HepG2 (cell line): ENCODE results near the gene HTRA3.

Experiments used
- MLX ChIP-seq: IDR thresholded peaks from 2 replicates; pipeline ENCODE4 v1.6.1; 2016
- RFXANK ChIP-seq: IDR thresholded peaks from 2 replicates; pipeline ENCODE4 v1.6.1; 2016
- TCF7 ChIP-seq: sonication (generic); IDR thresholded peaks from 2 replicates; pipeline ENCODE4 v1.6.1; 2016; ENCODE audit warnings: antibody characterized with exemption, low read depth
- TF ChIP-seq, protein P1 (sequence below): sonication (generic); formaldehyde crosslinking; IDR thresholded peaks from 2 replicates; pipeline ENCODE4 v1.8.0; 2022; ENCODE audit warnings: mild to moderate bottlenecking, missing genetic modification reagents, moderate library complexity

DNA sequence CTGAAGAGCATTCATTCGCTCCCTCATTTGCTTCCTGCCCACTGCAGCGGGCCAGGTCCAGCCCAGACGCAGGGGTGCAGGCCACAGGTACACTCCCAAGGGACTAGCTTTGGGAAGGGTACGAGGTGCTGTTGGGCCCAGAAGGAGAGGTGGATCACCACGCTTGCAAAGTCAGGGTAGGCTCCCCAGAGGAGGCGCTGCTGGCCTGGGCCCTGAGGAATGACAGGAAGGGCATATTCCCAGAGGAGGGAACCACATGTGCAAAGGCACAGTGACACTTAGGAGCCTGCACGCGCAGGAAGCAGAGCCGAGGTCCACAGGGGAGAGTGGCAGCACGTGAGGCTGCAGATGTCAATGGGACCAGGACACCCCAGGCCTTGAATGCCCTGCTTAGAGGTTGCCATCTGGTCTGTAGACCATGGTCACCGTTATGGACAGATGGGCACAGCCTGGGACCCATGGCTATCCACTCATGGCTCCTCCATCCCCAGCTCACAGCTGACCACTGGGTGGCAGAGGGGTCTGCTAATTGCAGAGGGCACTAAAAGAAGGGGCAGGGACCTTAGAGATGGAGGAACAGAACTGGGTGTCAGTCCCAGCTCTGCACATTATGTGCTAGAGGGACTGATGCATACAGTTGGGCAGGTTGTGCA, 7.9 kb downstream of the HTRA3 start:
- no peak for TF ChIP-seq TCF7
- no peak for TF ChIP-seq RFXANK
- no peak for TF ChIP-seq MLX (CRISPR knock-in tag)
- TF ChIP-seq, protein P1, sequence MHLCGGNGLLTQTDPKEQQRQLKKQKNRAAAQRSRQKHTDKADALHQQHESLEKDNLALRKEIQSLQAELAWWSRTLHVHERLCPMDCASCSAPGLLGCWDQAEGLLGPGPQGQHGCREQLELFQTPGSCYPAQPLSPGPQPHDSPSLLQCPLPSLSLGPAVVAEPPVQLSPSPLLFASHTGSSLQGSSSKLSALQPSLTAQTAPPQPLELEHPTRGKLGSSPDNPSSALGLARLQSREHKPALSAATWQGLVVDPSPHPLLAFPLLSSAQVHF (CRISPR knock-in tag), result no peak
